ENCODE measurements around the gene FOXD3. TPM values are rescaled to one million over a fixed set of nuclear protein-coding genes. Genes with fewer than 3 reads are reported as not detected.

Gene FOXD3
- total RNA-seq, 1 donor from 2014 or later = 0.39 TPM

DNA sequence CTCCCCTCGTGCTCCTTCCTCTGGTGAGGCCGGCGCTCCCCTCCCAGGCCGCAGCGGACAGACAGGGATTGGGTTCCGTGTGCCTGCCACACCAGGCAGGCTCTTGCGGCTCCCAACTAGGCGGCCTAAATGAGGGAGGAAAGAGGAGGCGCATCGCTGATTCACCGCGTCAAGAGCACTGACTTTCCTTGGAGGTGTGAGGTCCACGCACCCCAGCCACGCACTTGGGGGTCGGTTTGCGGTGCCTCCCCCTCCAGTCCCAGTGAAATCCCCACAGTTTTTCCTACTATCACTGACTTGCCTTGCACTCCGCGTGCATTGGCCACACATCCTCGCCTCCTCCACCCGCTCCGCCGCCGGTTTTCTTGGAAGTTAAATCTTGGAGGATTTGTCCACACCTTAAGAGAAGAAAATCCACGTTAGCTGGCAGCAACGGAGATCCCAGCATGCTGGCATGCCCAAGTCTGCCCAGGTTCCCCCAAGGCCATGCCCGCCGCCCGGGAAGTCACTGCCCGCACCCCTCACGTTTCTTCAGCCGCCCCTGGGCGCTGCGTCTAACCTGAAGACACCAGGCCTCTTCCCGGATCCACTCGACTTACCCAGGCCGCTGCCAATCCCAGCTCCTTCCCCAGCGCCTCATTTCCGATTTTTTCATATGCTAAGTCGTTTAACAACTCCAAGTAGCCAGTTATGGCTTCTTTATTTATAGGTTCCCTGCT lies 1.1 kb upstream of the FOXD3 start:
- TF ChIP-seq, protein P1, sequence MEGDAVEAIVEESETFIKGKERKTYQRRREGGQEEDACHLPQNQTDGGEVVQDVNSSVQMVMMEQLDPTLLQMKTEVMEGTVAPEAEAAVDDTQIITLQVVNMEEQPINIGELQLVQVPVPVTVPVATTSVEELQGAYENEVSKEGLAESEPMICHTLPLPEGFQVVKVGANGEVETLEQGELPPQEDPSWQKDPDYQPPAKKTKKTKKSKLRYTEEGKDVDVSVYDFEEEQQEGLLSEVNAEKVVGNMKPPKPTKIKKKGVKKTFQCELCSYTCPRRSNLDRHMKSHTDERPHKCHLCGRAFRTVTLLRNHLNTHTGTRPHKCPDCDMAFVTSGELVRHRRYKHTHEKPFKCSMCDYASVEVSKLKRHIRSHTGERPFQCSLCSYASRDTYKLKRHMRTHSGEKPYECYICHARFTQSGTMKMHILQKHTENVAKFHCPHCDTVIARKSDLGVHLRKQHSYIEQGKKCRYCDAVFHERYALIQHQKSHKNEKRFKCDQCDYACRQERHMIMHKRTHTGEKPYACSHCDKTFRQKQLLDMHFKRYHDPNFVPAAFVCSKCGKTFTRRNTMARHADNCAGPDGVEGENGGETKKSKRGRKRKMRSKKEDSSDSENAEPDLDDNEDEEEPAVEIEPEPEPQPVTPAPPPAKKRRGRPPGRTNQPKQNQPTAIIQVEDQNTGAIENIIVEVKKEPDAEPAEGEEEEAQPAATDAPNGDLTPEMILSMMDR (IDR thresholded peaks at IDR 0.05; ENCODE audit: partially characterized antibody, unreplicated experiment) = no peak
- H3K4me1 Mint-ChIP-seq (ENCODE audit: low read depth, unreplicated experiment) = peaks cover 15% of the 10 kb centered on the region
- peak; percentile 26 for DNase-seq
- peaks cover 4% of the 10 kb centered on the region for H3K36me3 Mint-ChIP-seq (ENCODE audit: unreplicated experiment)
- peaks cover 35% of the 10 kb centered on the region for H3K27me3 Mint-ChIP-seq (ENCODE audit: unreplicated experiment)
- H3K4me3 Mint-ChIP-seq (ENCODE audit: unreplicated experiment) = peak overlapping the region; percentile 82
- H3K9me3 Mint-ChIP-seq (ENCODE audit: unreplicated experiment) = peaks cover 10% of the 10 kb centered on the region
- H3K27ac Mint-ChIP-seq (ENCODE audit: unreplicated experiment) = no peak overlapping the region

GRCh38 chr1:63321785-63322113 lies 618 bp upstream of the FOXD3 start:
- DNase-seq = no peak
- Mint-ChIP-seq H3K27me3 (ENCODE audit: unreplicated experiment) (peaks cover 36% of the 10 kb centered on the region), H3K9me3 (ENCODE audit: unreplicated experiment) (peaks cover 10% of the 10 kb centered on the region), H3K4me3 (ENCODE audit: unreplicated experiment) (peak overlapping the region; percentile 82), H3K36me3 (ENCODE audit: unreplicated experiment) (peaks cover 4% of the 10 kb centered on the region), H3K27ac (ENCODE audit: unreplicated experiment) (peak overlapping the region; percentile 80), H3K4me1 (ENCODE audit: low read depth, unreplicated experiment) (peaks cover 18% of the 10 kb centered on the region)
- TF ChIP-seq, protein P1 (IDR thresholded peaks at IDR 0.05; ENCODE audit: partially characterized antibody, unreplicated experiment) = no peak

GRCh38 chr1:63322944-63323864 lies 837 bp downstream of the FOXD3 start:
- H3K27ac Mint-ChIP-seq (ENCODE audit: unreplicated experiment) = no peak overlapping the region
- peaks cover 4% of the 10 kb centered on the region for H3K36me3 Mint-ChIP-seq (ENCODE audit: unreplicated experiment)
- peak; percentile 59 for DNase-seq
- peaks cover 14% of the 10 kb centered on the region for H3K9me3 Mint-ChIP-seq (ENCODE audit: unreplicated experiment)
- TF ChIP-seq, protein P1 (IDR thresholded peaks at IDR 0.05; ENCODE audit: partially characterized antibody, unreplicated experiment) = no peak
- H3K27me3 Mint-ChIP-seq (ENCODE audit: unreplicated experiment) = peaks cover 47% of the 10 kb centered on the region
- H3K4me3 Mint-ChIP-seq (ENCODE audit: unreplicated experiment) = peak overlapping the region; percentile 80
- peaks cover 16% of the 10 kb centered on the region for H3K4me1 Mint-ChIP-seq (ENCODE audit: low read depth, unreplicated experiment)

DNA sequence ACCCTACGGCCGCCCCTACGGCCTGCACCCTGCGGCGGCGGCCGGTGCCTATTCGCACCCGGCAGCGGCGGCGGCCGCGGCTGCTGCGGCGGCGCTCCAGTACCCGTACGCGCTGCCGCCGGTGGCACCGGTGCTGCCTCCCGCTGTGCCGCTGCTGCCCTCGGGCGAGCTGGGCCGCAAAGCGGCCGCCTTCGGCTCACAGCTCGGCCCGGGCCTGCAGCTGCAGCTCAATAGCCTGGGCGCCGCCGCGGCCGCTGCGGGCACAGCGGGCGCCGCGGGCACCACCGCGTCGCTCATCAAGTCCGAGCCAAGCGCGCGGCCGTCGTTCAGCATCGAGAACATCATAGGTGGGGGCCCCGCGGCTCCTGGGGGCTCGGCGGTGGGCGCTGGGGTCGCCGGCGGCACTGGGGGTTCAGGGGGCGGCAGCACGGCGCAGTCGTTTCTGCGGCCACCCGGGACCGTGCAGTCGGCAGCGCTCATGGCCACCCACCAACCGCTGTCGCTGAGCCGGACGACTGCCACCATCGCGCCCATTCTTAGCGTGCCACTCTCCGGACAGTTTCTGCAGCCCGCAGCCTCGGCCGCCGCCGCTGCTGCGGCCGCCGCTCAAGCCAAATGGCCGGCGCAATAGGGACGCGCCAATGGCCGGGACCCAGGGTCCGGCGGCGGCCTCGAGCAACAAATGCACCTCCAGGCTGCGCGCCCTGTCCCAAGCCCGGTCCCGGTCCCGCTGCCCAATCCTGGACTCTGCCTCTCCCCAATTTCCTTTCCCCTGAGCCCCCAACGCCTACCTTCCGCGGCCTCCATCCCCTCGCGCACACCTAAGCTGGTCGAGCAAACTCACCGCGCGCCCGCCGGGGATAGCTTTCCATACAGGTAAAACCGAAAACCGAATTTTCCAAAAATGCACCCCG lies 1.8 kb downstream of the FOXD3 start:
- Mint-ChIP-seq H3K4me1 (ENCODE audit: low read depth, unreplicated experiment) (peaks cover 14% of the 10 kb centered on the region), H3K36me3 (ENCODE audit: unreplicated experiment) (peaks cover 4% of the 10 kb centered on the region), H3K4me3 (ENCODE audit: unreplicated experiment) (peak overlapping the region; percentile 79), H3K9me3 (ENCODE audit: unreplicated experiment) (peaks cover 14% of the 10 kb centered on the region), H3K27ac (ENCODE audit: unreplicated experiment) (peak overlapping the region; percentile 59), H3K27me3 (ENCODE audit: unreplicated experiment) (peaks cover 45% of the 10 kb centered on the region)
- peak; percentile 24 for DNase-seq
- TF ChIP-seq, protein P1 (IDR thresholded peaks at IDR 0.05; ENCODE audit: partially characterized antibody, unreplicated experiment) = no peak
